NCI-H82 (cell line): ENCODE results near the gene IGFN1.
"Not testable (repeated sequence)": the region's sequence is repeated elsewhere in the genome, so short reads cannot be mapped to it uniquely, and the experiment has no call there.

Experiments used
- DNase-seq: peaks from one replicate; lab custom pipeline; 2025; lab: John Stamatoyannopoulos, UW

Gene IGFN1

GRCh38 chr1:201217851-201218250, 27.2 kb downstream of the IGFN1 start:
- DNase-seq: no peak

GRCh38 chr1:201218409-201218808, 27.8 kb downstream of the IGFN1 start:
- no peak for DNase-seq

- DNase-seq: no peak
These were observed 29.1 kb downstream of the IGFN1 start for GRCh38 chr1:201219481-201220387.

- DNase-seq: no peak
These were observed 29.7 kb downstream of the IGFN1 start for GRCh38 chr1:201220388-201220715.

- no peak for DNase-seq
These were observed 30.7 kb downstream of the IGFN1 start for GRCh38 chr1:201221201-201221846.

GRCh38 chr1:201222125-201222524, 31.5 kb downstream of the IGFN1 start:
- no peak for DNase-seq

- no peak for DNase-seq
These were observed 33.4 kb downstream of the IGFN1 start for GRCh38 chr1:201223852-201224665.

GRCh38 chr1:201224666-201225370, 34.2 kb downstream of the IGFN1 start:
- no peak for DNase-seq

GRCh38 chr1:201226178-201226514, 35.5 kb downstream of the IGFN1 start:
- no peak for DNase-seq

GRCh38 chr1:201226859-201227488, 36.4 kb downstream of the IGFN1 start:
- DNase-seq: no peak

GRCh38 chr1:201228011-201228983, 37.7 kb downstream of the IGFN1 start:
- DNase-seq: no peak

GRCh38 chr1:201229095-201229494, 38.5 kb downstream of the IGFN1 start:
- DNase-seq: no peak

GRCh38 chr1:201229771-201230635, 39.4 kb downstream of the IGFN1 start:
- no peak for DNase-seq

GRCh38 chr1:201230676-201231075, 40.1 kb downstream of the IGFN1 start:
- no peak for DNase-seq

- DNase-seq: not testable (repeated sequence)
These were observed 49.0 kb downstream of the IGFN1 start for GRCh38 chr1:201239646-201240045.

- DNase-seq: no peak
These were observed 49.5 kb downstream of the IGFN1 start for GRCh38 chr1:201240171-201240570.

- DNase-seq: no peak
These were observed 51.1 kb downstream of the IGFN1 start for GRCh38 chr1:201241736-201242135.

GRCh38 chr1:201245082-201245481, 54.5 kb downstream of the IGFN1 start:
- DNase-seq: no peak
